H1 (cell line): ENCODE measurements around the gene MDFIC. TPM values are rescaled to one million over a fixed set of nuclear protein-coding genes. Genes with fewer than 3 reads are reported as not detected.
A peak's percentile ranks its signal among the peaks of the same experiment; 100 is the strongest.

Experiments
- CTCF ChIA-PET: fragments of 300-600 bp; sonication (Branson Sonifier 250); formaldehyde crosslinking; loops from one replicate; lab custom pipeline; 2021; ENCODE audit not compliant: partially characterized antibody; lab: Charles Lee
- POLR2A ChIA-PET: fragments of 300-600 bp; sonication (Branson Sonifier 250); formaldehyde crosslinking; loops from one replicate; lab custom pipeline; 2021; ENCODE audit warnings: inconsistent platforms; ENCODE audit not compliant: partially characterized antibody; lab: Charles Lee
- DNase-seq, 2 experiments: peaks; one replicate each; pipeline versions ENCODE4 v3.0.0 to v3.0.0-alpha.2; 2010 to 2022; ENCODE audit warnings: low spot score in 2 of 2, low read depth in 1 of 2, mixed read lengths in 1 of 2
- FAIRE-seq: peaks from 2 replicates; lab custom pipeline; 2011; peaks lifted over from hg19 to GRCh38; lab: Jason Lieb, UNC
- H2AFZ ChIP-seq: 2 replicates; pipeline ENCODE4 v1.8.1; 2012; ENCODE audit warnings: low read length, inconsistent platforms
- H2AK5ac ChIP-seq: 2 replicates; pipeline ENCODE4 v1.6.1; 2013; ENCODE audit warnings: low read depth, low read length
- H2BK120ac ChIP-seq: replicated peaks from 2 replicates; pipeline ENCODE3; 2013; ENCODE audit warnings: low read depth, low read length, inconsistent platforms
- H2BK12ac ChIP-seq: 2 replicates; pipeline ENCODE4 v1.6.1; 2013; ENCODE audit warnings: low read depth, low read length
- H2BK15ac ChIP-seq: 2 replicates; pipeline ENCODE4 v1.6.1; 2013; ENCODE audit warnings: low read length
- H2BK20ac ChIP-seq: 2 replicates; pipeline ENCODE4 v1.6.1; 2013; ENCODE audit warnings: low read length
- H2BK5ac ChIP-seq: 2 replicates; pipeline ENCODE4 v1.6.1; 2013; ENCODE audit warnings: low read depth, low read length
- H3K14ac ChIP-seq: 2 replicates; pipeline ENCODE4 v1.6.1; 2013; ENCODE audit warnings: inconsistent platforms; ENCODE audit not compliant: insufficient read length
- H3K18ac ChIP-seq: 2 replicates; pipeline ENCODE4 v1.6.1; 2013; ENCODE audit warnings: low read length; ENCODE audit errors: extremely low read depth
- H3K23ac ChIP-seq: 2 replicates; pipeline ENCODE4 v1.6.1; 2013; ENCODE audit warnings: inconsistent platforms; ENCODE audit not compliant: insufficient read length
- H3K23me2 ChIP-seq: 2 replicates; pipeline ENCODE4 v1.6.1; 2013; ENCODE audit warnings: low read depth, low read length
- H3K27ac ChIP-seq: 2 replicates; pipeline ENCODE4 v1.6.1; 2011; ENCODE audit warnings: low read depth, low read length, inconsistent platforms
- H3K27me3 ChIP-seq, 4 experiments: replicated peaks in 1 of 4; 1 replicate in 1 of 4; 2 replicates in 3 of 4; pipeline versions ENCODE4 v1.6.1 to v1.8.1; 2011 to 2013; ENCODE audit warnings: low read length in 3 of 4, mild to moderate bottlenecking in 3 of 4, inconsistent platforms in 2 of 4, mixed read lengths in 2 of 4, moderate library complexity in 1 of 4; ENCODE audit not compliant: control insufficient read depth in 3 of 4, insufficient read depth in 3 of 4; ENCODE audit errors: extremely low read depth in 1 of 4
- H3K36me3 ChIP-seq, 4 experiments: 2 replicates each; pipeline versions ENCODE4 v1.6.1 to v1.8.1; 2011 to 2013; ENCODE audit warnings: mild to moderate bottlenecking in 4 of 4, low read length in 3 of 4, moderate library complexity in 2 of 4, control low read depth in 1 of 4, inconsistent platforms in 1 of 4; ENCODE audit not compliant: insufficient read depth in 4 of 4, control insufficient read depth in 2 of 4
- H3K4ac ChIP-seq: replicated peaks from 2 replicates; pipeline ENCODE3; 2013; ENCODE audit warnings: low read length, low read depth, mixed read lengths, inconsistent platforms; ENCODE audit not compliant: insufficient read length
- H3K4me1 ChIP-seq, 4 experiments: replicated peaks in 1 of 4; 1 replicate in 1 of 4; 2 replicates in 3 of 4; pipeline versions ENCODE4 v1.6.1 to v1.8.1; 2011 to 2013; ENCODE audit warnings: low read length in 3 of 4, inconsistent platforms in 2 of 4, mixed read lengths in 1 of 4; ENCODE audit not compliant: insufficient read depth in 4 of 4, control insufficient read depth in 3 of 4
- H3K4me2 ChIP-seq, 2 experiments: 2 replicates each; pipeline versions ENCODE4 v1.6.1 to v1.8.1; 2011 to 2013; ENCODE audit warnings: low read depth in 2 of 2, low read length in 2 of 2, control low read depth in 1 of 2, inconsistent platforms in 1 of 2, mild to moderate bottlenecking in 1 of 2; ENCODE audit not compliant: insufficient read depth in 1 of 2
- H3K4me3 ChIP-seq, 4 experiments: fragments of 200-600, 300-600 bp in 1 of 4; sonication (generic), shearing (Covaris generic), sonication (Bioruptor Twin) in 1 of 4; 2 replicates each; pipeline versions ENCODE4 v1.5.1 to v1.8.1; 2011 to 2016; ENCODE audit warnings: low read length in 4 of 4, low read depth in 3 of 4, control low read depth in 2 of 4, inconsistent platforms in 2 of 4, mild to moderate bottlenecking in 2 of 4, mixed read lengths in 1 of 4, moderate library complexity in 1 of 4; ENCODE audit not compliant: insufficient read depth in 2 of 4; ENCODE audit errors: extremely low read depth in 1 of 4
- H3K56ac ChIP-seq: replicated peaks from 2 replicates; pipeline ENCODE3; 2013; ENCODE audit warnings: low read depth, mild to moderate bottlenecking, mixed read lengths, low read length, inconsistent platforms; ENCODE audit not compliant: insufficient read length
- H3K79me1 ChIP-seq: 2 replicates; pipeline ENCODE4 v1.6.1; 2013; ENCODE audit warnings: low read depth, low read length, control low read depth
- H3K79me2 ChIP-seq, 2 experiments: 2 replicates each; pipeline versions ENCODE4 v1.6.1 to v1.8.1; 2012 to 2013; ENCODE audit warnings: low read length in 2 of 2, mild to moderate bottlenecking in 2 of 2, inconsistent platforms in 1 of 2; ENCODE audit not compliant: insufficient read depth in 2 of 2, control insufficient read depth in 1 of 2
- H3K9ac ChIP-seq, 4 experiments: replicated peaks in 1 of 4; 1 replicate in 1 of 4; 2 replicates in 3 of 4; pipeline versions ENCODE4 v1.6.1 to v1.8.1; 2011 to 2013; ENCODE audit warnings: low read depth in 3 of 4, low read length in 3 of 4, control low read depth in 2 of 4, mild to moderate bottlenecking in 2 of 4, moderate library complexity in 2 of 4, inconsistent platforms in 1 of 4; ENCODE audit errors: extremely low read depth in 1 of 4
- H3K9me3 ChIP-seq, 2 experiments: 2 replicates each; pipeline versions ENCODE4 v1.6.1 to v1.8.1; 2012 to 2013; ENCODE audit warnings: mild to moderate bottlenecking in 2 of 2, moderate library complexity in 2 of 2, control low read depth in 1 of 2, inconsistent platforms in 1 of 2, low read depth in 1 of 2, low read length in 1 of 2, mixed read lengths in 1 of 2; ENCODE audit not compliant: insufficient read depth in 2 of 2
- H4K20me1 ChIP-seq, 2 experiments: replicated peaks in 1 of 2; 2 replicates each; pipeline versions ENCODE3 to v1.8.1; 2011 to 2013; ENCODE audit warnings: inconsistent platforms in 2 of 2, low read length in 2 of 2, mild to moderate bottlenecking in 1 of 2; ENCODE audit not compliant: insufficient read depth in 2 of 2, control insufficient read depth in 1 of 2
- H4K5ac ChIP-seq: 2 replicates; pipeline ENCODE4 v1.6.1; 2013; ENCODE audit warnings: low read length, low read depth, mixed read lengths, inconsistent platforms; ENCODE audit not compliant: insufficient read length
- H4K8ac ChIP-seq: 2 replicates; pipeline ENCODE4 v1.8.0; 2013; ENCODE audit warnings: mild to moderate bottlenecking, moderate library complexity, low read length, inconsistent platforms; ENCODE audit not compliant: insufficient read depth; ENCODE audit errors: extremely low read depth
- H4K91ac ChIP-seq: replicated peaks from 2 replicates; pipeline ENCODE3; 2013; ENCODE audit warnings: low read length, mixed read lengths, inconsistent platforms; ENCODE audit not compliant: insufficient read length
- CBX5 ChIP-seq: fragments of 300-800, 300-1000 bp; sonication (generic); IDR thresholded peaks from 2 replicates; pipeline ENCODE4 v1.7.1; 2016; ENCODE audit warnings: antibody characterized with exemption, low read length, low read depth
- CREB1 ChIP-seq: IDR thresholded peaks from 2 replicates; pipeline ENCODE4 v1.6.1; 2012; ENCODE audit warnings: inconsistent platforms
- CTBP2 ChIP-seq: IDR thresholded peaks from 2 replicates; pipeline ENCODE4 v1.7.0; 2011; ENCODE audit warnings: borderline replicate concordance, mild to moderate bottlenecking, moderate library complexity, mixed read lengths, low read length; ENCODE audit not compliant: insufficient read depth, insufficient read length
- FOSL1 ChIP-seq: IDR thresholded peaks from 2 replicates; pipeline ENCODE4 v1.6.1; 2011; ENCODE audit warnings: mild to moderate bottlenecking, low read depth, low read length, moderate library complexity; ENCODE audit not compliant: insufficient read depth
- TAF1 ChIP-seq: IDR thresholded peaks from 2 replicates; pipeline ENCODE4 v1.6.1; 2011; ENCODE audit warnings: mild to moderate bottlenecking, low read depth, low read length
- WGBS, 2 experiments: shearing (Covaris generic) in 1 of 2; methylation state at CpG; one replicate each; pipeline versions ENCODE4 v1.1.6 to v1.1.7; 2013 to 2015; ENCODE audit warnings: low lambda C conversion rate in 2 of 2, mixed read lengths in 2 of 2, inconsistent platforms in 1 of 2, low coverage in 1 of 2, missing lambda C conversion rate in 1 of 2; ENCODE audit not compliant: insufficient replicate concordance in 2 of 2, insufficient coverage in 1 of 2, insufficient read length in 1 of 2; ENCODE audit errors: extremely low coverage in 1 of 2, missing lambda C conversion rate in 1 of 2; 5-methylcytosine and 5-hydroxymethylcytosine counted together
- polyA plus RNA-seq, 7 experiments: library from polyadenylated mRNA; depleted of rRNA in 3 of 7; stranded (reverse) in 5 of 7; unstranded in 2 of 7; fragments of >200 nt in 5 of 7; fragments of 200-250 nt in 2 of 7; gene quantifications; 1 replicate in 5 of 7; 2 replicates in 1 of 7; 4 replicates in 1 of 7; pipeline versions ENCODE4 v1.2.1 to v1.2.3, GENCODE V29; 2011 to 2013; ENCODE audit warnings: missing spikeins in 2 of 7, mixed read lengths in 2 of 7
- total RNA-seq: library from RNA; stranded (reverse); fragmentation: NEBNext Ultra II Directional; extraction: Animal tissue kit (Norgen Biotek cat#: 25700); gene quantifications from 2 replicates; pipeline ENCODE4 v1.2.1, GENCODE V29; 2021

MDFIC gene
- total and polyA plus RNA-seq, 2 of the 8 experiments (the other 6 are each of a cell fraction or from before 2014, with no cell fraction given): 2.3 to 11.4 TPM

- Histone ChIP-seq H3K9me3 (no peaks in the 10 kb centered on the region), H3K79me2 (no peaks in the 10 kb centered on the region), H3K56ac (no peak overlapping the region), H3K27ac (no peak overlapping the region), H4K20me1 (no peaks in the 10 kb centered on the region), H3K4me3 (no peak overlapping the region), H4K8ac (no peak overlapping the region), H3K23ac (no peak overlapping the region), H4K5ac (no peak overlapping the region), H3K14ac (no peak overlapping the region), H3K18ac (no peak overlapping the region), H3K79me1 (no peaks in the 10 kb centered on the region), H2AK5ac (no peak overlapping the region), H2BK15ac (no peak overlapping the region), H2BK120ac (no peak overlapping the region), H3K36me3 (no peaks in the 10 kb centered on the region), H4K91ac (no peak overlapping the region), H3K9ac (no peak overlapping the region), H2BK12ac (no peak overlapping the region), H2AFZ (no peak overlapping the region), H2BK20ac (no peak overlapping the region), H2BK5ac (no peak overlapping the region), H3K27me3 (peaks cover 0 to 1% (median 0%) of the 10 kb centered on the region in 4 experiments; a peak in 1 of 7 replicates), H3K23me2 (no peaks in the 10 kb centered on the region), H3K4me2 (no peak overlapping the region), H3K4me1 (peaks cover 2 to 7% (median 3%) of the 10 kb centered on the region in 4 experiments; a peak in 6 of 7 replicates), H3K4ac (no peak overlapping the region)
- TF ChIP-seq CREB1: no peak
- no peak for TF ChIP-seq CBX5
- TF ChIP-seq TAF1: no peak
- TF ChIP-seq FOSL1: no peak
- TF ChIP-seq CTBP2: no peak
- ChIA-PET POLR2A (no interaction called here), CTCF (no interaction called here)
- DNase-seq: no peak
- FAIRE-seq: peak; percentile 19
- 81% methylated on average over 1 of the region's 1 CpG; no CpG with 5 or more reads in 1 of the 2 experiments for WGBS, 2 experiments
These were observed 55.4 kb downstream of the MDFIC start for GRCh38 chr7:114977277-114977676.
